Right cardiac atrium (tissue), 5 donors: Measurements from ENCODE around the gene MSANTD1. TPM values are rescaled to one million over a fixed set of nuclear protein-coding genes. Genes with fewer than 3 reads are reported as not detected.

Experiments used
- ATAC-seq, 2 donors: fragments of 200-7000 bp; cut with Tn5 transposase; one replicate each; pipeline versions ENCODE4 v1.8.0 to v1.9.1; 2020; ENCODE audit warnings: moderate library complexity in 2 of 2, mild to moderate bottlenecking in 1 of 2
- DNase-seq, 3 donors: peaks; one replicate each; pipeline ENCODE4 v3.0.0-alpha.2; 2020
- H3K27ac ChIP-seq: one replicate; pipeline ENCODE4 v1.5.1; 2013; ENCODE audit warnings: mild to moderate bottlenecking, low read length, control low read depth, moderate library complexity
- H3K27me3 ChIP-seq: one replicate; pipeline ENCODE4 v1.6.1; 2013; ENCODE audit not compliant: control insufficient read depth, insufficient read depth
- H3K4me1 ChIP-seq: one replicate; pipeline ENCODE4 v1.6.1; 2013; ENCODE audit warnings: low read length; ENCODE audit not compliant: control insufficient read depth, insufficient read depth
- H3K4me3 ChIP-seq: one replicate; pipeline ENCODE4 v1.5.1; 2013; ENCODE audit warnings: low read length, control low read depth
- H3K9me3 ChIP-seq: one replicate; pipeline ENCODE4 v1.6.1; 2013; ENCODE audit warnings: low read length; ENCODE audit not compliant: control insufficient read depth
- WGBS: extraction: QIAGEN DNeasy Blood & Tissue Kit; methylation state at CpG from one replicate; pipeline ENCODE4 v1.1.7; 2013; 5-methylcytosine and 5-hydroxymethylcytosine counted together
- intact Hi-C, 4 donors: fragments of 100-400 bp; cut with DNase I; formaldehyde crosslinking; loops; one replicate each; pipeline versions ENCODE4 v1.11.0 to v1.14.0; 2022 to 2023
- polyA plus RNA-seq: library from polyadenylated mRNA; stranded (reverse); fragments of 200-250 nt; gene quantifications from one replicate; pipeline ENCODE4 v1.2.3, GENCODE V29; 2013
- total RNA-seq, 4 donors: library from RNA; stranded (reverse); fragmentation: NEBNext Ultra II Directional; extraction: Animal tissue kit (Norgen Biotek cat#: 25700); gene quantifications; one replicate each; pipeline ENCODE4 v1.2.1, GENCODE V29; 2021
- donor health status: healthy with polysubstance abuse.
- donor health status: DM: no; HTN: yes; CAD: no.
- donor health status: DM: no; HTN: no; CAD: no.
- donor health status: DM: no; HTN: yes; CAD: no; lungs with severe emphysema.
- donor health status: DM: yes; HTN: yes; CAD: no.

Gene MSANTD1
- total and polyA plus RNA-seq, 5 donors, result 0.20 to 0.40 (median 0.33) TPM

DNA sequence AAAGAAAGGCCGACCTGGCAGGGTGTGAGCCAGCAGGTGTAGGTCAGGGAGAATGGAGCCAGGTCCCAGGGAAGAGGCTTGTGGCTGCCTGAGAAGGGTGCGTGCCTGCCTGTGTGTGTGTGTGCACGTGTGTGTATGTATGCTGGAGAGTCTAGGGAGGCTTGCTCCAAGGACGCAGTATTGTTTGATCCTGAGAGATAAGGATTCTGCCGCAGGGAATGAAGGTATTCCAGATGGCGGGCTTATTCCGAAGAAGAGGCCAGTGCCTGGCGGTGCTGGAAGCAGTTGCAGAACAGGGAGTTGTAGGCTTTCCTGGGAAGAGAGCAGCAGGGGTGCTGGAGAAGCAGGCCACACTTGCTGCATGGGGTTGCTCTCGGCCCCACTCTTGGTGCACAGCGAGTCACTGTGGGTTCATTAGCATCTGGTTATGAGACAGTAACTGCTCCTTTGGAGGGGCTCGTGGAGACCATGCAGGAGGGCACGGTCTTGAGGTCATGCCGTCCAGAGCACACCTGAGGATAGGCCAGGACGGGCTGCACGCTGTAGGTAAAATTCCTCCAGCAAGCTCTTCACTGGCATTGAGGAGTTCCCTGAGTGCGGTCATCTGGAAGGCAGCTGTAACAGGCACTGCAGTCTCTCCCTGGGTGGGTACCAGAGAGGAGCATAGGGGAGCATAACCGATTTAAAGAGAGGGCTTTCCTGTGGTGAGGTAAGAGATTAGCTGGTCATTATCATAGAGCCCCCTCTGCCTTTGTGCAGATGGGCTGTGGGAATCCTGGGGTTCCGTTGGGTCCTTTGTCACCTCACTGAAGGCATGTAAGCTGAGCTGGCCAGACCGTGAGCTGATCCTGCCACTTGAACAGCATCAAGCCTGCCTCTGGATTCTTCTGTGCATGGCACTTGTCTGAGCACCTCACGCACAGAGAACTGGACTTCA lies 29.9 kb upstream of the MSANTD1 start:
- DNase-seq, result no peak
- no peak overlapping the region for H3K4me3 ChIP-seq
- no peaks in the 10 kb centered on the region for H3K4me1 ChIP-seq
- no peaks in the 10 kb centered on the region for H3K27me3 ChIP-seq
- no peak overlapping the region for H3K27ac ChIP-seq
- no peak for ATAC-seq
- H3K9me3 ChIP-seq, result no peaks in the 10 kb centered on the region
- intact Hi-C loops, result no loop called here
- 94% methylated on average over 20 of the region's 20 CpGs for WGBS

DNA sequence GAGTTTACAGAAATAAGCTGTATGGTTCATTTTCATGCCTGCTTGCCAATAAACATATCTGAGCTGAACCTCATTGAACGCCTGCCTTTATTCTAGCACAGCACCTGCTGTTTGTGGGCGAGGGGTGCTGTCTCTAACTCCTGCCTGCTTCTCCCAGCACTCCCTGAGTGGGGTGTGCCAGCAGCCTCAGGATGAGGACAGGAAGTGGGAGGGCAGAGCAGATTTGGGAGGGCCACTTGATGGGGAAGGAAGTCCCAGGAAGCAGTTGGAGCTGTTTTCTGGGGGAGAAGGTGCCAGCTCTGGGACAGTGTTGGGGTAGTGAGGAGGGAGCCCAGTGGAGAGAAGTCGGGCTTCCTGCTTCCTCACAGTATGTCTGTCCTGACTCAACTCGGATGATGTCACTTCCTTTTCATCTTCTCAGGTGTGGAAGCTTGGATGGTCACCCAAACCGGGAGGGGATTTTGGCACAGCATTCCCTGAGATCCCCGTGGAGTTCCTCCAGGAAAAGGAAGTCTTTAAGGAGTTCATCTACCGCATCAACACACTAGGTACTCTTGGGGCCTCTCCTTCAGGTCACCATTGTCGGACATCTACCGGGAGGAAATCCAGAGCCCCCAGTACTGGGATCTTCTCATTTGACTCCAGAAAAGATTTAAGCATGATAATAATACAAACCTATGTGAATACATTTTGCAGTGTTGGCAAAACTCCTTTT lies 29.0 kb upstream of the MSANTD1 start:
- no peaks in the 10 kb centered on the region for H3K9me3 ChIP-seq
- H3K4me3 ChIP-seq, result no peak overlapping the region
- ATAC-seq (peak in 1 of 2 donors; percentile 27), DNase-seq (no peak)
- H3K4me1 ChIP-seq, result no peaks in the 10 kb centered on the region
- 73% methylated on average over 9 of the region's 9 CpGs for WGBS
- no peak overlapping the region for H3K27ac ChIP-seq
- intact Hi-C loops, result no loop called here
- no peaks in the 10 kb centered on the region for H3K27me3 ChIP-seq

DNA sequence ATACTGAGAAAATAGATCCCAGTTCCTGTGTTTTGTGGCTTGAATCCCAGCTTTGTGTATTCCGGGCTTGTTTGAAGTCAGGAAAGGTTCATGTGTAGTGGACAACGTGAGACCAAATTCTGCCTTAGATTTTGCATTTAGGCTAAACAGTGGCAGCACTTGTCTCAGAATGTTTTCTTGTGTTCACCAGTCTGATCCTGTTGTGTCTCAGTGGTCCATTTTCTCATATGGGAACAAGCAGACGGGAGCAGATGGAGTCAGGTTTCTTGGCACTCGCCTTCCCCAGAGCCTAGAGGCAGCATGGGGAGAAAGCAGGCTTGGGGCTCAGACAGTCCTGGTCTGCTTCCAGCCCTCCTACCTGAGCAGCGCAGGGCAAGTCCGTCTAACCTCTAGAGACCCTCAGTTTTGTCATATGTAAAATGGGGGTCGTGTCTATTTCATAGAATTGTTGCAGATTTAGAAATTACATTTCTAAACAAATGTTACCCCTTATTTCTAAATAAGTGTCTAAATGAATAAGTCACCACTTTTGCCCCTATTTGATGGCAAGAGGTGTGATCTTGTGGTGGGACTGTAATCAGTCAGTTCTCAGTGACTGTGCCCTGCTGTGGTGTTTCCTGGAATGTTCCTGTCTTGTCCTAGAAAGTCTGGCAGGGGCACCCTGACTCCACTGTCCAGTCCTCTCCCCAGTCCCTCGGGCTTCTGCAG lies 28.3 kb upstream of the MSANTD1 start:
- 79% methylated on average over 8 of the region's 8 CpGs for WGBS
- DNase-seq (no peak), ATAC-seq (no peak)
- H3K27me3 ChIP-seq, result no peaks in the 10 kb centered on the region
- no peak overlapping the region for H3K4me3 ChIP-seq
- no peaks in the 10 kb centered on the region for H3K9me3 ChIP-seq
- no peaks in the 10 kb centered on the region for H3K4me1 ChIP-seq
- H3K27ac ChIP-seq, result no peak overlapping the region
- intact Hi-C loops, result no loop called here

DNA sequence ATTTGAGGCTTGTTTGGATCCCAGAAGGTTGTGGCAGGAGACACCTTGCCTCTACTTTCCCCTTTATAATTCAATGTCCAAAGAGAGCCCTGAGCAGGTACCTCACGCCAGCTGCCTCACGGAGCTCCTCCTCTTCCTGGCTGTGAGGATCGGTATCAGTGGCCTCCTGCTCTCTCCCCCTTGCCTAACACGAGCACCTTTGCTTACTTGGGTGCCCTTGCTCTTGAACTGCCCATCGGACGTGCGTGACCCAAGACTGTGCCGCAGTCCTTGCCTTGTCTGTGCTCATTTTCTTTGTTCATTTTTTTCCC lies 27.8 kb upstream of the MSANTD1 start:
- no peaks in the 10 kb centered on the region for H3K4me1 ChIP-seq
- no peak overlapping the region for H3K4me3 ChIP-seq
- intact Hi-C loops, result no loop called here
- no peaks in the 10 kb centered on the region for H3K27me3 ChIP-seq
- no peak overlapping the region for H3K27ac ChIP-seq
- WGBS, result 93% methylated on average over 8 of the region's 8 CpGs
- ATAC-seq (no peak), DNase-seq (no peak)
- H3K9me3 ChIP-seq, result no peaks in the 10 kb centered on the region

DNA sequence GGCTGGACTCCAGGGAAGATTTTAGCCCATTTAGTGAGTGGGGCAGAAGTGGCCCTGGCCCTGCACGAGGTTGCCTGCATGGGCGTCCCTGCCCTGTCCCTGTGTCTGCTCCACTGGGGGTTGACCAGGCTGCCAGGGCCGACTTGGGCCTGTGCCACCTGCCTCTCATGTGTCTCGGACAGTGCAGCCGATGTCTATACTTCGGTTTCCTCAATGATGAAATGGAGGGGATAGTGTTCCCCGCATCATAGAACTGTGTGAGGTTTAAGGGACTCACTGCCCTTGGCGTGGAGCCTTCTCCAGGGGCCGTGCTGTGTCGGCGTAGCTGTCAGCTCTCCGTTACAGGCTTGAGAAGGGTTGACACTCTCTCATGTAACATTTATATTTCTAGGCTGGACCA lies 27.0 kb upstream of the MSANTD1 start:
- Histone ChIP-seq H3K9me3 (no peaks in the 10 kb centered on the region), H3K27ac (no peak overlapping the region), H3K4me1 (no peaks in the 10 kb centered on the region), H3K4me3 (no peak overlapping the region), H3K27me3 (no peaks in the 10 kb centered on the region)
- no peak for ATAC-seq
- WGBS, result 86% methylated on average over 12 of the region's 12 CpGs
- DNase-seq, result no peak
- intact Hi-C loops, result no loop called here

DNA sequence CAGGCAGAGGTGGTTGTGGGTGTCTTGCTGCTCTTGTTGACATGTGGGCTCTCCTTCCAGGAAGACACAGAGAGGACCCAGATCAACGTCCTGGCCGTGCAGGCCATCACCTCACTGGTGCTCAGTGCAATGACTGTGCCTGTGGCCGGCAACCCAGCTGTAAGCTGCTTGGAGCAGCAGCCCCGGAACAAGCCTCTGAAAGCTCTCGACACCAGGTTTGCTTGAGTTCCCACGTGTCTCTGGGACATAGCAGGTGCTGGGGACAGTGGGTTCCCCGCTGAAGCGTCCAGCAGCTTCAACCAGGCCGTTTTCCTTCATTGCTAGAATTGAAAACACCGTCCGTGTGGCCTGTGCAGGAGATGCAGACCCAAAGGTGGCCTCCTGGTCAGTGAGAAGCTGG lies 25.6 kb upstream of the MSANTD1 start:
- no peak overlapping the region for H3K4me3 ChIP-seq
- intact Hi-C loops, result no loop called here
- H3K4me1 ChIP-seq, result no peaks in the 10 kb centered on the region
- H3K9me3 ChIP-seq, result no peaks in the 10 kb centered on the region
- 93% methylated on average over 11 of the region's 11 CpGs for WGBS
- H3K27ac ChIP-seq, result no peak overlapping the region
- no peaks in the 10 kb centered on the region for H3K27me3 ChIP-seq
- DNase-seq (no peak), ATAC-seq (no peak)

DNA sequence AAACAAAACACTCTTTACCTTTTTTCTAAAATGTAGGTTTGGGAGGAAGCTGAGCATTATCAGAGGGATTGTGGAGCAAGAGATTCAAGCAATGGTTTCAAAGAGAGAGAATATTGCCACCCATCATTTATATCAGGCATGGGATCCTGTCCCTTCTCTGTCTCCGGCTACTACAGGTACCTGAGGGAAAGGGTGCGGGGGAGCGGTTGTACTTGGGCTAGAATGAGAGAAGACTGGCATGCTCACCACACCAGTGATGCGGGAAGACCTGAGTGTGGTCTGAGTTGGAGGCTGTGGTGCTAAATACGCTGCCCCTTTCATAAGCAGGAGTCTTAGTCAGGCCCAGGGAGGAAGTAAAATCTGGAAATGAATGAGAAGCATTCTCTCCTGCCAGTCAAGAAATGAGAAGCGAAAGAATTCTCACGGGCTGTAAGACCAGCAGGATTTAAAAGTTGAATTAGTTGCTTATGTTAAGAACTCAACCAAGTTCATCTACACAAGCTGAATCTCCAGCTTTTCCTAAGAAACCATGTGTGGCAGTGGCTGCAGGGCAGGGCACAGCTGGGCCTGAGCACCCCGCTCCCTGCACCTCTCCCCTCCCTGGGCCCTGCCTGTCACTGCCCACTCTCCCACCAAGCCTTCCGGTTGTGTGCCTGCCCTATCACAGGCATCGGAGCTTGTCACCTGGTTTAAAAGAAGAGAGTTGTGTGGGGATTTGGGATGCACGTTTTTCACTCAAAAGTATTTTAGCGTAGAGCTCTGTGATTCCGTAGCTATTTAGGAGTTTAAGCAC lies 24.8 kb upstream of the MSANTD1 start:
- no peak for DNase-seq

DNA sequence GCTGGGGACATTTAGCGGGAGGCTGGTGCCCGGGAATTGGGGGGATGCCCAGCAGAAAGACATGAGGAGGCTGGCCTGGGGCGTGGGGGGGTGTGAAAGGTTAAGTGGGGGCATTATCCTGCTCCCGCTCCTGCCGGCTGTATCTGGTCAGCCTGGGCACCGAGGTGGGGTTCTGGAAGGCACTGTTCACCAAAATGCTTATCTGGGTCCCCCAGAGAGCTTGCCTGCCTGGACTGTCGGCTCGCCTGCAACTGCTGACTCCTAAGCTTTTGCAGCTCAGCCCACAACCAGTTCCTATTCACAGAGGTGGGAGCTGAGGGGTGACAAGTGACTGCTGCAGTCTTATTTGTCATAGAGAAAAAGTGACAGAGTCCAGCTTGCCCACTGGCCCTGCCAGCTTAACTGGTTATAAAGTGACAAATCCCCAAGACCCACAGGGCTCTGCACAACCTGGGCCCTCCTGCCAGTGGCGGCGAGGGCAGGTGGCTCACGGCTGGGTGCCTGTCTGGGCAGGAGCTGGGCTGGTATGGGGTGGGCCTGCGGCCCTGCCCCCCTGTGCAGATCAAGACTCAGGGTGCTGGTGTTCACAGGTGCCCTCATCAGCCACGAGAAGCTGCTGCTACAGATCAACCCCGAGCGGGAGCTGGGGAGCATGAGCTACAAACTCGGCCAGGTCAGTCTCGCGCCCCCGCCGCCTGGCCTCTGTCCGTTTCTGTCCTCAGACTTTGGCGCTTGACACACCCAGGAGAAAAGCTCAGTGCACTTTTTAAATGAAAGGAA lies 23.7 kb upstream of the MSANTD1 start:
- Histone ChIP-seq H3K27me3 (no peaks in the 10 kb centered on the region), H3K27ac (no peak overlapping the region)

More for the DNA sequence above, 24.8 kb upstream of the MSANTD1 start:
- intact Hi-C loops, result no loop called here
- ATAC-seq, result no peak
- Histone ChIP-seq H3K4me1 (no peaks in the 10 kb centered on the region), H3K27ac (no peak overlapping the region), H3K9me3 (no peaks in the 10 kb centered on the region), H3K4me3 (no peak overlapping the region), H3K27me3 (no peaks in the 10 kb centered on the region)
- WGBS, result 91% methylated on average over 13 of the region's 13 CpGs

DNA sequence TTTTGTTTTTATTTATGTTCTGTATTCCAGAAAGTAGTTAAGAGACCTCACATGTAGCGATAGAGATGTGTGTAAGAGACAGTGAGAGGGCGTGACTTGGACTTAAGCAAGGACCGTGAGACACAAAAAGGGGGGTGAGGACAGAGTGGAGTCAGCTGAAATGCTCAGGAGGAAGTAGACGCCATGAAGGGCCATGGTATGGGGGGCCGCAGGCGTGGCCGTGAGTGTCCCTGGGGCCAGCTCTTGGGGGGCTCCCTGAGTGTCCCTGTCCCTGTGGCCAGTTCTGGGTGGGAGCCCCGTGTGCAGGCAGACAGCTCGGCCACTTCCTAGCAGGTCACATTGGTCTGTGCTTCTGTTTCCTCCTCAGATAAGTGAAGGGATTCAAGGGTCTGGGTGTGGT lies 23.0 kb upstream of the MSANTD1 start:
- no peak overlapping the region for H3K27ac ChIP-seq
- peak; percentile 28 to 43 for ATAC-seq
- H3K4me1 ChIP-seq, result no peaks in the 10 kb centered on the region
- H3K4me3 ChIP-seq, result no peak overlapping the region
- no peaks in the 10 kb centered on the region for H3K9me3 ChIP-seq
- WGBS, result 72% methylated on average over 9 of the region's 9 CpGs
- no peaks in the 10 kb centered on the region for H3K27me3 ChIP-seq
- DNase-seq, result peak in 1 of 3 donors; percentile 31
- intact Hi-C loops, result no loop called here

More for the DNA sequence above, 23.7 kb upstream of the MSANTD1 start:
- 78% methylated on average over 22 of the region's 22 CpGs for WGBS
- intact Hi-C loops, result no loop called here
- DNase-seq (no peak), ATAC-seq (no peak)
- H3K9me3 ChIP-seq, result no peaks in the 10 kb centered on the region
- no peak overlapping the region for H3K4me3 ChIP-seq
- no peaks in the 10 kb centered on the region for H3K4me1 ChIP-seq

DNA sequence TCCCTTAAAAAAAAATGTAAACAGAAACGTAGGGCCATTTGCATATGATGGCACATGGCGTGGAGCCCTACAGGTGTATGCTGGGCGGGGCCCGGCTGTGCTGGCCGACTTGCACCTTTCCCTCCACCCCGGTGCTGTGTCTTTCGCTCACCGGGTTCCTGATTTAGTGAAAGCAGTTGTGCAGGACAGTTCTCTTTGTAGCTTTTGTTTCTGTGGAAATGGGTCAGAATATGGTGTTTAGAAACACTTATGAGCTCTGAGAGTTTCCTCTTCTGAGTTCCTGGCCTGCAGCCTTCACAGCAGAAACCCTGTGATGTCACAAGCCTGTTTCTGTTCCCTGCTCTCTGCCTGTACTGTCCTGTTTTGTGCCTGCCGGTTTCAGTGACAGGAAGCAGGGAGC lies 22.5 kb upstream of the MSANTD1 start:
- ATAC-seq, result peak; percentile 40 to 44

More for the DNA sequence above, 22.5 kb upstream of the MSANTD1 start:
- intact Hi-C loops, result no loop called here
- WGBS, result 75% methylated on average over 9 of the region's 9 CpGs
- no peak overlapping the region for H3K4me3 ChIP-seq
- H3K27me3 ChIP-seq, result no peaks in the 10 kb centered on the region
- H3K27ac ChIP-seq, result no peak overlapping the region
- H3K9me3 ChIP-seq, result no peaks in the 10 kb centered on the region
- DNase-seq, result peak in 1 of 3 donors; percentile 36
- H3K4me1 ChIP-seq, result no peaks in the 10 kb centered on the region
